Placental pericyte (primary cell): ENCODE measurements around the gene RAD50. TPM values are rescaled to one million over a fixed set of nuclear protein-coding genes. Genes with fewer than 3 reads are reported as not detected.

Experiments used
- total RNA-seq: library from RNA; depleted of rRNA; stranded (reverse); fragments of >200 nt; gene quantifications from 2 replicates; pipeline ENCODE4 v1.2.3, GENCODE V29; 2012

RAD50 gene
- total RNA-seq: 33.8 and 48.4 TPM in 2 replicates

GRCh38 chr5:132556763-132557477 lies at the start of gene RAD50:
Gene RAD50 (plus strand): TSS chr5:132556977. CDS start chr5:132557325, 348 bp downstream.

GRCh38 chr5:132543472-132544201 lies 13.1 kb upstream of the RAD50 start, which contains the start of gene IL5:
Gene IL5 (minus strand): TSS chr5:132543522. CDS start chr5:132543478, 44 bp downstream.

GRCh38 chr5:132657676-132658380 lies 101.1 kb downstream of the RAD50 start, which contains the start of gene IL13:
Gene IL13 (plus strand): TSS chr5:132658173. CDS start chr5:132658187, 14 bp downstream.

GRCh38 chr5:132673939-132674630 lies 117.3 kb downstream of the RAD50 start, which contains the start of gene IL4:
Gene IL4 (plus strand): TSS chr5:132673989. CDS start chr5:132674051, 62 bp downstream.

Other genes starting within 250 kb of the RAD50 start
- 5.7 and 9.2 TPM in 2 replicates for gene SLC22A5, start 187.3 kb upstream of the RAD50 start, total RNA-seq
- 58.0 and 94.3 TPM in 2 replicates for gene IRF1, start 66.2 kb upstream of the RAD50 start, total RNA-seq
- not detected in 2 replicates for gene IL5, start 13.5 kb upstream of the RAD50 start, total RNA-seq
- gene IL13, start 101.2 kb downstream of the RAD50 start, total RNA-seq: not detected in 2 replicates
- gene IL4, start 117.0 kb downstream of the RAD50 start, total RNA-seq: not detected in 2 replicates
- 9.4 and 10.1 TPM in 2 replicates for gene KIF3A, start 180.6 kb downstream of the RAD50 start, total RNA-seq
- gene CCNI2, start 190.4 kb downstream of the RAD50 start, total RNA-seq: not detected in 2 replicates
- gene SEPTIN8, start 220.3 kb downstream of the RAD50 start, total RNA-seq: 31.1 and 67.0 TPM in 2 replicates